Stimulated activated CD4-positive, alpha-beta T cell treated with anti-CD3 and anti-CD28 coated beads, Interleukin-12 subunit alpha, Interleukin-12 subunit beta, amount 100 ng/mL, for 4 hours (primary cell): ENCODE data around the gene GRID2.
"Not testable (repeated sequence)": the region's sequence is repeated elsewhere in the genome, so short reads cannot be mapped to it uniquely, and the experiment has no call there.

Source experiments
- DNase-seq: peaks from one replicate; pipeline ENCODE4 v3.0.0-alpha.2; 2020

Gene GRID2

DNA sequence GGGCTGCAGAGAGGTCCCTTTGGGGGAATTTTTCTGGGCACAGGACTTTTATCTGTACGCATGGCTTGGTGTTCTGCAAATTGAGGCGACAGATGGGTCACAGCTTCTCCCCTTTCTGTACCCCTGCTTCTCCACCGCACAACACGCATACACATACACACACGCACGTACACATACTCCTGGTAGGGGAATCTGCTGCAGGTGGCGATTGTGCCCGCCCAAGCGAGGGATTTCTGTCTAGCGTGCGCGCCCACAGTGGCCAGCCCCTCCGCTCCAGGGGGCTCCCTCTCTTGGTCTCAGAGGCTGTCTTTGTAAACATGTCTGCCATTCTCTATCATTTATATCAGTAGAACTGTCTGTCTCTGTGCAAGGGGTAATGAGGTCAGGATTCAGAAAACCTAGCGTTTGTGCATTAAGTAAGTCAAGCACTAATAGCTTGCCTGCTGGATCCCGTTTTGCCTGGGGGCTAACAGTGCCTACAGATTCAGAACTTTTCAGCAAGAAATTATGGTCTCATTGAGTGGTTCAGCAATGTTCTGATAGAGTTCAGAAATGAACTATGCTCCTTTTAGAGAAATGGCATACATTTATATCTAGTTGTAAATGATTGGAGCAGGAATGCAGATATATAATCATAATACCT is 2.2 kb downstream of the GRID2 start:
- no peak for DNase-seq

DNA sequence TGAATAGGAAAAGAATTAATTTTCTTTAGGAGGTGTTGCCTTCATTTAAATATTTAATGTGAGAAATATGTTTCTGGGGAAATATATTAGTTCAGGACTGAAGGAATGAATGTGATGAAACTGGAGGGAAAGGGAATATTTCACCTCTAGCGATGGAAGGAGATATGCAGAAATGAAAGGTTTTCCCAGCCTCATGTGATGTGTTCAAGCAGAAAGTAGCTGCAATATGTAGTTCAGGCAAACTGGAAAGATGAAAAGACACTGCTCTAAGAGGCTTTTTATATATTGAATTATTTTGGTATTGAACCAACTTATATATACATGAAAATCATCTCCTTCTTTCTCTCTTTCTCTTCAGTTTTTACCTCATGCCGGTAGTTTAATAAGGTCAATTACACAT is 3.4 kb downstream of the GRID2 start:
- DNase-seq, result no peak

DNA sequence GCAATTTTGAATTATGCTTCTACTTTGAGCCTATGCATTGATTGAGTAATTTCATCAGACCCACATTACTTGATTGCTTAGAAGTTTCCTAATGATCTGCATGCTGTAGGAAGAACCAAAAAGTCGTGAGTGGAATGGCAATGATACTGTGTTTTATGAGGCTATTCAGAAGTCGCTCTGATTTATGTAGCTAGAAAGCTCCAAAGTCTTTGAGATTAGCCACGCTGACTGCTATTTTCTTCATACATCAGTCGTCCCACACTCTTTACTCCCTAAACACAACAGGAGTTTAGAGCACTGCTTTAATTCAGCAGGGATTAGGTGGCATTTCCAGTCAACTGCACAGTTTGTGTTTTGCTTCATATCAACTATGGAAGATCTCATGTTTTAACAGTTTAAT is 4.1 kb downstream of the GRID2 start:
- DNase-seq, result no peak

DNA sequence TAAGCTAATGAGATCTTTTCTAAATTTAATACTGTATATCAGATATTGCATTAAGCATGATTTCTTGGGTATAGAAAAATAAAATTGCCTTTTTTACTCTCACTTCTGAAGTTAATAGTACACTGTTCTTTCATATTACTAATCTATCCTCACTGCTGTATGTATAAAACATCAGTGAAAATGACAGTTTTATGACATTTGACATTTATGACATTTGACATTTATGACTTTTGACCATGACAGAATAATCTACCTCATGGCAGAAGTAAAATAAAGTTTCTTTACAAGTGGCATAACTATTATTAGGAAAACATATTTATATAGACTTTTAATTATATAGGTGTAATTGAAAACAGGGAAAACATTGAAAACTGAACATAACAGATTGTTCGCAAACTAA is 13.3 kb downstream of the GRID2 start:
- no peak for DNase-seq

DNA sequence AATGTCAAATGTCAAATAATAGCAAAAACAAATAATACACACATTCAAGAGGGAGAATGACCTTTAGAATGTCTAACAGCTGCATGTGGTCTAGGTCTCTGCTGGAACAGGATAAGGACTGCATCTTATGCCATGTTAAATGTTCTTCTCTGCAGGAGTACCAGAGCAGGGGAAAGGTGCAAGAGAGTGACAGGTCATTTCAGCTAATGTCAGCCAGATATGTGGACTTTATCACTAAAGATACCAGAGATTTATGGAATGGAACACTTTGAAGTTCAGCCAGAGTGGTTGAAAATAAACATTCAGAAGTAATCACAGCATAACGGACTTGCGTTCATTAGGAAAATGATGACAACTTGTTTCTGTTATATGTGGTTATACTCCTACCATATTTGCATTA is 24.3 kb downstream of the GRID2 start:
- DNase-seq, result no peak

DNA sequence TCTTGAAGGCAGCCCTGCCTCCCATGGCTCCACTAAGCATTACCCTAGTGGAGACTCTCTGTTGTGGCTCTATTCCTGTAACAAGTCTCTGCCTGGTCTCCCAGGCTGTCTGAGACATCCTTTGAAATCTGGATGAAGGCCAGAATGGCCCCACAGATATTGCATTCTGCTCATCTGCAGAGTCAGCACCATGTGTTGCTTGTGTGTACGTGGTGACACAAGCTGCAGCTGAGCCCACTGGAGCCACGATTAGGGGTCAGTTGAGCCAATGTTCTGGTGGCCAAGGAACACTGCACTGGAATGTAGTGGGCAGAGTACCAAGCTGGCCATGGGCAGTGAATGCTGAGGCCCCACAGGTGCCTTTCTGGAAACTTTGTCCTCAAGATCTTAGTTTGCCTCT is 29.2 kb downstream of the GRID2 start:
- no peak for DNase-seq

DNA sequence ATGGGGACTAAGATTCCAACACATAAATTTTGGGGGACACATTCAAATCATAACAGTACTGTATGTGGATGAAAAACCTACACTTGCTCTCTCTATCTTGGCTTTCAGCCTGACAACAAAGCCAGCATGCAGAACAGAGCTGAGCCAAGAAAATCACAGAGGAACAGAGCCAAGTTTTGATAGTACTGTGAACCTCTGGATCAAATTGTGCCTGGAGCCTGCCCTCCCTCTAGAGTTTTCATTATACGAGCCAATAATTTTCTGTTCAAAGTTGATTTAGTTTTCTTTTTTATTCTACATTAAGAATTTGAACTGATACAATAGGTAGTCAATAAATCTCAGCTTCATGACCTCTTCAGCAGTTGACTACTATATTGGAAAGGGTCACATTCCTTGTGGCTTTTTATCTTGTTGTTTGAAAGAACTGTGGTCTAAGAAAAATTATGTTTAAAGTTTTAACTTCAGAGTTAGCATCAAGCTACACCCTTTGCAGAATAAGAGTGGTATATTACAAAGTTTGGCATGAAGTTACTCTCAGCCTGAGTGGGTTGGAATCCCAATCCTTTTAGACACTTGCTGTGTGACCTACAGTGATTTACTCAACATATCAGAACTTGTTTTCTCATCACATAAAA is 31.1 kb downstream of the GRID2 start:
- no peak for DNase-seq

DNA sequence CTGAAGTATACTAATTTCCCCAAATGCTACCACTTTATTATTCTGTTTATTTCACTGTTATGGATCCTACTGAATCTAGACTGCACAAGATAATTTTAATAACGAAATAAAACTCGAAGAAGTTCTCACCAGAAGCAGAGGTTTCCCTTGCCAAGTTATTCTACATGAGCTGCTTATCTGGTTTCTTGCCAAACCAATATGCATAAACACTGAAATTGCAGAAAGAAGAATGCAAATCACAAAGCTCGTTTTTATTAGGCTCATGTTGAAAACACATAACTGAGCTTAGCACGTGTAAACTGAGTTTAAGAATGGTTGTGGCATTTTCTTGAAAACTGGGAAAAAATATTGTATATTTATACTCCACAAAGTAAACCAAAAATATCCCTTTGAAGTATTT is 35.9 kb downstream of the GRID2 start:
- no peak for DNase-seq

DNA sequence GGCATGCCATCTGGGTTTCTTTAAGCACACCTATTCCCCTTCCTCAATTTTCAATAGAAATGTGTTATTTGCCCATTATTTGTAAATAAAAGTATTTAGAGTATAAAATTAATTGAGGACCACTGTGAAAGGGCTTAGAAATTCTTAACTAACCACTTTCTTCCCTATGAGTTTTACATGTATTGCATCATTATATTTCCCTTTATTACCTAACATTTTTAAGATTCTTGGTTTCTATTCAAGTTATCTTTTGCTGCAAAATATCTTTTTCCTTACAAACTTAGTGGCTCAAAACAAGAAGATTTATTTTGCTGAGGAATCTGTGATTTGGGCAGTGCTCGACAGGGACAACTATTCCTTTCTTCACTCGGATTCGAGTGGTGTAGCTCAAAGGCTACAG is 40.5 kb downstream of the GRID2 start:
- DNase-seq, result no peak

DNA sequence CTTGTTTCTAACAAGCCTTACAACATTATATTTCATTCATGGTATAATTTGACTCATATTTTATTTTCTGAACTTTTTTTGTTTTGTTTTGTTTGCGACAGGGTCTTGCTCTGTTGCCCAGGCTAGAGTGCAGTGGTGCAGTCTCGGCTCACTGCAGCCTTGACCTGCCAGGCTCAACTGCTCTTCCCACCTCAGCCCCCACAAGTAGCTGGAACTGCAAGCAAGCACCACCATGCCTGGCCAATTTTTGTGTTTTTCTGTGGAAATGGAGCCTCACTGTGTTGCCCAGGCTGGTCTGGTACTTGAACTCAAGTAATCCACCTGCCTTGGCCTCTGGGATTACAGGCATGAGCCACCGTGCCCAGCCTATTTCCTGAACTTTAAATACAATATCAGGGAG is 42.5 kb downstream of the GRID2 start:
- no peak for DNase-seq

DNA sequence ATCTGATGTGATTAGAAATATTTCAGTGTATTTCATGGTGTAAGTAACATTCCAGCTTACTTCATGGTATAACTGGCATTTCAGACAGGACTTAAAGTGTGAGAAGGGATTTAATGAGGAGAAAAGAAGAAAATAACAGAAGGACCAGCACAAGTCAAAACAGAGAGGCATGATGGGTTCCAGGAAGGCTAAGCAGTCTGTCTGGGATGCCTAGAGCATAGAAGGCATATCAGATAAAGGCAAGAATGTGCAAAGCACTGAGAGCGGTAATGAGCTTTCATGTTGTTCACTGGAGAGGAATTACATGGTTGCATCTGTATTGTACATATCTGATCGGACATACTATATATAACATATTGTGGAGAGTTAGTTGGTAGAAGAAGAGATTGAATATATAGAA is 54.2 kb downstream of the GRID2 start:
- no peak for DNase-seq

DNA sequence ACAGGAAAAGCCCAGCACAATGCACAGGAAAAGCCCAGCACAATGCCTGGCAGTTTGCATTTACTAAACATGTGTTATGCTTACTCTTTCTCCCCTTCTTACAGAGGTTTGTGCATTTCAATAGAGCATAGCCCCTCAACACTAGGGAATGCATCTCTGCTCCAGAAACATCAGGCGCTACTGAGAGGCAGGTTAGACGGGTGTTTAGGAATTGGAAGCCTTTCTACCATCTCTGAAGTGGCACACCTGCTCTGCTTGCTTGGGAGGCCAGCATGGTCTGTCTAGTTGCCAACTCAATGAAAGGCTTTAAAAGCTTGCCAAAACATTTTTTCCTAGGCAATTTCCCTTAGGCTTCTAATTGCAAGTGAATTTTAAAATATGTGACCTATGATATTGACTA is 55.7 kb downstream of the GRID2 start:
- DNase-seq, result no peak

DNA sequence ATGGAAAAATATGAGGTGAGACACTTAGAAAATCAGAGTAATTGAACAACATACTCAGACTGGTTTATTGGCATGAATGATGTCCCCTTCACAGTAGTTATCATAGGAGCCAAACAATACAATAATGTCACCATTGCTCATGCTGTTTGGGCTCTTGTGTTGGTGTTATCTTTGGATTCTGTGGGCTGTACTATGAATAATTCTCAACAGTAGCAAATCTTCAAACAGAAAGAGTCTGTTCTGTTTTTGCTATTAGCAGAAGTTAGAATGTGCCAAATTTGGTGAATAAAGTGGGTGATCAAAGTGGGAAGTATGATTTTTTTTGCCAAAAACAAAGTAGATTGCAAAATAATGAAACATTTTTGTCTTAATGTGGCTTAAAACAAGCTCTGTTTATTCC is 58.3 kb downstream of the GRID2 start:
- no peak for DNase-seq

DNA sequence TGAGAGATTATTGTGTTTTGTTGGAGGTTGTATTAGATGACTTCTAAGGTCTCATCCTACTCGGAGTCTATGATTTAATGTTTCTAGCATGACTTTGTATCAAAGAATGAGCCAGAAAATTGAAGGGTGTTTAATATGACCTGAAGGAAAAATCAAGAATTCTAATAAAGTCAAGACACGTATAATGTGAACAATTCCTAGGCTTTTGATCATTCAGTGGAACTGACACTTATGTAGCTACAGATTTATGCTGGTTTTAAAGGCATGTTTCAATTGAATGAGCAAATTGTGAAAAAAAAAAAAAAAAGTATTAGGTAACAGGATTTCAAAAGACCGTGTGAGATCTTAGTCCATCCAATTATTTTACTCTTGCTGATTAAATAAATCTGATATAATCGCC is 64.9 kb downstream of the GRID2 start:
- DNase-seq, result no peak

DNA sequence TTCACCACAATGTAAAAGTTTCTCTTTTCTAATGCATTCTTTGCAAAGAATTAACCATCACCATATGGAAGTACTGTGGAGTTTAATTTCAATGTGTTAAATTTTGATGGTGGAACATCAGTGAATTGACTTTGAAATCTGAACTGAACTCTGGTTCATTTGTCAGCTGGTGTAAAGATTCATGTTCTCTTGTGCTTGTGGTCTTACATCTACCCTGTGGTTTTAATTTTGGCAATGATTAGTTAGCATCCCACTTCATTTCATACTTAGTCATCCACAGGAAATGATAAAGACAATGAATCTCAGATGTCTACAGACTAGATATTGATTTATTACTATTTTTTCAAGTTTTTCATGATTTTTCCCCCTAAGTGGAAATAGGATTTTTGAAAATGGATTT is 77.8 kb downstream of the GRID2 start:
- no peak for DNase-seq

DNA sequence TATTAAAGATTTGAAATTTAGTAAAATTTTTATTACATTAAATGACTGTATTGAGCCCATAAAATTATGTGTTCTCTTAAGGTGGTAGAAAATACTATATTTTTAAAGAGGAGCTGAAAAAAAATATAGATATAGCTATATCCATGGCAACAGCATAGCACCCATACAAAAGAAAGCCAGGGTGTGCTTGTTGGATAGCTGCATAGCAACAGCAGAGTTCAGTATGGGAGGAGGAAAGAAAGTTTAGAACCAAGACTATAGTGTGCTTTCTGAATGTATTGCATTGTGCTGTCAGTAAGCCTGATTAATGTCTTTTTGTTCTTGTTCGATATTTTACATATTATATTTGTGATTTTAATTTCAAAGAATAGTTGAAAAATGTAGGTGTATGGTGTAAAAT is 78.4 kb downstream of the GRID2 start:
- no peak for DNase-seq

DNA sequence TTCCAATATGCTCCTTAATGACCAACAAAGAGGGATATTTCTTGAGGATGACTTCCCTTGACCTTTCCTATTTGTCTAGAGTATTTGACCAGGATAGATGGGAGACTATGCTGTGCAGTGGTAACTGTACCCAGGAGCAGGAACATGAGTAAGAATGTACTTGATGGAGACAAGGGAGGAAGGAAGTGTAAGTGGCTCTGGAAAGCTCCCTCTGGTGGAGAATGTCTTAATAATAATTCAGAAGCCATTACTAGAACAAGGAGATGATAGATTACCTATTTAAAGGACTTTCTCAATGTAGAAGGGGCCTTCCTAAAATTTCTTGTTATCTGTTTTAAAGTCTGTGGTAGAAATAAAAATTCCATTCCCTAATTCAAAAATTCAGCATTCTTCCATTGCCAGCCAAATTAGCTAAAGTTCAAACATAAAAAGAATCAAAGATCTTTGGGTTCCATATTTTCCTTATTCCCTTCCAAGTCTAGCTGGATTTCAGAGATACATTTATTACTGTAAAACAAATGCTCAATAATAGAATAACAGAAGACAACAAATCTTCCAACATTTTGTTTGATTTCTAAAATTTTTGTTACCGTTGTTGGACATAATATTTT is 83.8 kb downstream of the GRID2 start:
- no peak for DNase-seq

DNA sequence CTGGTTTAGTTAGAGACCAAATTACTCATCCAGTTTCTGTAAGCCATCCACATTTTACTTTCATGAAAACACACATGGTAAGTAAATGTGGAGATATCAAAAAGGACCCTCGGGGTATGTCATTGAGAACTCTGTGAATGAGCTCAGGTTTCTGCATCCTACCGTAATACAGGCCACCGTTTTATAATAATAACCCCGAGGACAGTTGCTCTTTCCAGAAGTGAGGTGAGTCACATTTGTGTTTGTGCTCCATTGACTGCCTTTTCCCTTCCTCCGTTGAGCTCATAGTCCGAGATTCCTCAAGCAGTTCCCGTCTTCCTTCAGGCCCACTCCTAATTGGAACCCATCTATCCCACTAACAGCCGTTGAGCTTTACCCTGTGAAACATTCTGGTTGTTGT is 95.3 kb downstream of the GRID2 start:
- DNase-seq, result no peak

DNA sequence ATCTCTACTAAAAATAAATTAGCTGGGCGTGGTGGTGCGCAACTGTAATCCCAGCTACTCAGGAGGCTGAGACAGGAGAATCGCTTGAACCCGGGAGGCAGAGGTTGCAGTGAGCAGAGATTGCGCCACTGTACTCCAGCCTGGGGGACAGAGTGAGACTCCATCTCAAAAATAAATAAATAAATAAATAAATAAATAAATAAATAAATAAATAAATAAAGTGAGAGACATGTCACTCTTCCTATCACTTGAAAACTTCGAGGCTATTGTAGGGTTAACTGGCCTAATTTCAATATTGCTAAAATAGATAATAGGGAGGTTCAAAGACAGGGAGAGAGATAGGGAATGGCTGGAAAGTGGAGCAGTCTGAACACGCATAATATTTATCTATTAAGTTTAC is 99.8 kb downstream of the GRID2 start:
- not testable (repeated sequence) for DNase-seq

DNA sequence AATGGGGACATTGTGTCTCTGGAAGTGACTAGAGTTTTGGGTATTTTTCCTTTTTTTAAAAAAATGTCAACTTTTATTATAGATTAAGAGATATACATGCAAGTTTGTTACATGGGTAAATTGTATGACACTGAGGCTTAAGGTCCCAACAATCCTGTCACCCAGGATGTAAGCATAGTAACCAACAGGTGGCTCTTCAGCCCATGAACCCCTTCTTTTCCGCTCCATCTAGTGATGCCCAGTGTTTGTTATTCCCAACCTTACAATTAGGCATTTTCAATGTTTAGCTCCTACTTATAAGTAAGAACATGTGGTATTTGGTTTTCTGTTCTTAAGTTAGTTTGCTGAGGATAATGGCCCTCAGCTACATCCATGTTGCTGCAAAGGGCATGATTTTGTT is 102.7 kb downstream of the GRID2 start:
- no peak for DNase-seq

DNA sequence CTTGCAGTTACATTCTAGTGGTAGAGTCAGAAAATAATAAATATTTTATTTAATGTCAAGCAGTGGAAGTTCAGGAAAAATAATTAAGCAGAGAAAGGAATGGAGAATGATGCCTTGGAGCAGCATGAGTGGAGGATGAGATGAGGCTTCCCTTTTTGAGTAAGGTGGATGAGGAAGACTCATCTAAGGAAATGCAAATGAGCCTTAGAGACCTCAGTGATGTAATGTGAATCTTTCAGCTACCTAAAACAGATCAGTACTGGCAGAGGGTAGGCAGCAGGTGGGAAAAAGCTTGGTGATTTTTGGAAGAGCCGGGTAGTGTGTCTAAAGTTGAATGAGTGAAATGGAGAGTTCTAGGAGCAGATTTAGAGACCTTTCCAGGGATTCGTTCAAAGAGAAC is 118.2 kb downstream of the GRID2 start:
- no peak for DNase-seq

DNA sequence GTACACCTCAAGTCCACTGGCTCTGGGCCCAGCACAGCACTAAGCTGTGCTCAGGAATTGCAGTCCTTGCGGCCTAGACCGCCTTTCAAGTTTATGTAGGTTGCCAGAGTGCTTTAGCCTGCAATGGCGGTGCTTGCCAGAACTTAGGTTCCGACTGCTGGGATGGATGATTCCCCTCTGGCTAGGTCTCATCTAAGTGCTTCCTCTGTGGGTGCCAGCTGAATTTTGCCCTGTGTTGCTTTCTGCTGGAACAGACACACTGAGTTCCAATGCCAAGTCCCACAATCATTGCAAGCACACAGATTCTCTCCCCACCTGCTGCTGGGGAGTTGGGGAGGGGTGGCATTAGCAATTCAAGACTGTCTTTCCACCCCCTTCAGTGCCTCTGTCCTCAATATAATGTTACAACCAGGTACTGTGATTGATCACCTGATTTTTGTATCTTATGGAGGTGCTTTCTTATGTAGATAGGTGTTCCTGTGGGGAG is 129.5 kb downstream of the GRID2 start:
- no peak for DNase-seq

DNA sequence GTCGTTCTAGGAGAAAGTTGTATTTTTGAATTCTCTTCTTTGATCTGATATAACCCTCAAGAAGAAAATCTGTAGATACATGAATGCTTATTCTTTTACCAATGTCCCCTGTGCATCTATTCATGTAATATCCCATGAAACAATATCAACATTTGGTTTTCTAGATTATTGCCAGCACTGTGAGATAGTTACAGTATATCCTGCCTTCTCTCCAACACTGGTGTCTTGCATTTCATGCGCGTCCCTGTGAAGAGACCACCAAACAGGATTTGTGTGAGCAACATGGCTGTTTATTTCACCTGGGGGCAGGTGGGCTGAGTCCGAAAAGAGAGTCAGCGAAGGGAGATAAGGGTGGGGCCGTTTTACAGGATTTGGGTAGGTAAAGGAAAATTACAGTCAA is 135.0 kb downstream of the GRID2 start:
- DNase-seq, result not testable (repeated sequence)

DNA sequence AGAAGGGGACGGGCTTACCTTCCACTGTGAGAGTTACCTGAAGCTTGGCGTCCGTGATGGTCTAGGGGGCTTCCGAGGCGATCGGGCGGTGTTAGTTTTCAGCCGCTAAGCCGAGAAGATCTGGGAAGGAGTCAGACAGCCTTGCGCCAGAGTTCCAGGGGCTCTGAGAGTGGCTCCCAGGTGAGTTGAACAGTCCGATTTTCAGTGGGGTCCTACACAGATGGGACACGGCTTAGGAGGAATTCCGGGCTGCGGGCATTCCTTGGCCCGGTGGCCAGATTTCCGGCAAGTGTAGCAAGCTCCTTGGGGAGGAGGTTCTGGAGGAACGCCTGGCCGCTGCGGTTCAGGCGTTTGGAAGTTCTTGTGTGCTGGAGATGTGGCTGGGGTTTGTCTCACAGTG is 138.4 kb downstream of the GRID2 start:
- DNase-seq, result not testable (repeated sequence)
